Activated CD4-positive, alpha-beta T cell treated with anti-CD3 and anti-CD28 coated beads, Interleukin-2, amount 10 ng/mL, durations not matched to agents 7 days and 5 days (primary cell): ENCODE data around the gene BLTP2. TPM values are rescaled to one million over a fixed set of nuclear protein-coding genes. Genes with fewer than 3 reads are reported as not detected.

Source experiments
- total RNA-seq, 2 experiments: library from RNA; stranded (reverse); gene quantifications; one replicate each; pipeline ENCODE4 v1.2.3, GENCODE V29; 2021

Gene BLTP2
- total RNA-seq, 2 experiments from 2014 or later = 144 to 145 TPM

Other genes with a start within 250 kb of the BLTP2 start
- gene SLC46A1, start 238.9 kb downstream of the BLTP2 start, total RNA-seq = 1 to 10 TPM in 1 of 2 experiments, under 1 TPM in 1; 0.74 to 1.5 TPM
- not detected for gene SLC13A2, start 171.5 kb downstream of the BLTP2 start, total RNA-seq
- not detected for gene FOXN1, start 138.8 kb downstream of the BLTP2 start, total RNA-seq
- 10 to 100 TPM; 38.6 to 46.6 TPM for gene UNC119, start 92.5 kb downstream of the BLTP2 start, total RNA-seq
- 10 to 100 TPM; 61.7 to 62.6 TPM for gene PIGS, start 73.6 kb downstream of the BLTP2 start, total RNA-seq
- gene ALDOC, start 68.3 kb downstream of the BLTP2 start, total RNA-seq = 10 to 100 TPM; 61.4 to 63.4 TPM
- 100 to 1,000 TPM; 139 to 147 TPM for gene SPAG5, start 46.1 kb downstream of the BLTP2 start, total RNA-seq
- 10 to 100 TPM; 18.4 to 20.6 TPM for gene RSKR, start 31.0 kb downstream of the BLTP2 start, total RNA-seq
- 10 to 100 TPM; 43.9 to 53.2 TPM for gene SDF2, start 16.7 kb upstream of the BLTP2 start, total RNA-seq
- 10 to 100 TPM; 78.4 to 78.7 TPM for gene SUPT6H, start 17.0 kb upstream of the BLTP2 start, total RNA-seq
- gene PROCA1, start 66.7 kb upstream of the BLTP2 start, total RNA-seq = 1 to 10 TPM; 5.5 to 5.7 TPM
- 10 to 100 TPM; 11.0 to 11.8 TPM for gene RAB34, start 72.7 kb upstream of the BLTP2 start, total RNA-seq
- 1,000 to 10,000 TPM; 1,884 to 2,250 TPM for gene RPL23A, start 74.8 kb upstream of the BLTP2 start, total RNA-seq
- 1 to 10 TPM; 2.1 to 2.3 TPM for gene TLCD1, start 81.1 kb upstream of the BLTP2 start, total RNA-seq
- 1 to 10 TPM; 7.3 TPM for gene NEK8, start 83.6 kb upstream of the BLTP2 start, total RNA-seq
- gene TRAF4, start 98.9 kb upstream of the BLTP2 start, total RNA-seq = 10 to 100 TPM; 44.9 to 45.1 TPM
- gene FAM222B, start 197.6 kb upstream of the BLTP2 start, total RNA-seq = 10 to 100 TPM; 15.7 to 17.9 TPM
- 10 to 100 TPM; 40.8 to 42.9 TPM for gene ERAL1, start 209.9 kb upstream of the BLTP2 start, total RNA-seq